ENCODE results near the gene RHOH. TPM values are rescaled to one million over a fixed set of nuclear protein-coding genes. Genes with fewer than 3 reads are reported as not detected.

RHOH gene
- total and polyA plus RNA-seq, 2 of the 13 experiments (the other 11 are each of a cell fraction or from before 2014, with no cell fraction given), result 0.57 TPM; not detected in 1

DNA sequence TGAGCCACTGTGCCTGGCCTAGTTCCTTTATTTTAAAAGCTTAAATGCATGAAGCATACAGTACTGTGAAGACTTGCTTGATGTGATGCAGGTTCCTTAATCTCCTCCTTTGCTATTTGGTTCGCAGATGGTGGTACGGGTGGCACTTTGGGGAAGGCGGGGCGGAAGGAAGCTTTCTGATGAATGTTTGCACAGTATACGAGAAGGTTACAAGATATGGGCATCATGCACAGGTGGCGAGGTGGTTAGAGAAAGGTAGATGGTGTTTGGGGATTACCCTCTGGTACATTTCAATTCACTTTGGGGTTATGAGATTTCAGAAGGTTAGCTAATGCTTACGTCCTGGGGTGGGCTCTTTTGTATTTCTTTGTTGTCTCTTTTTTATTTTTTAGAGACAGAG is 17.2 kb downstream of the RHOH start:
- Histone ChIP-seq H2AFZ (ENCODE audit: low read length) (no peak overlapping the region), H3K79me2 (ENCODE audit: insufficient read depth, low read length) (no peaks in the 10 kb centered on the region), H3K27me3 (ENCODE audit: control insufficient read depth in 1 of 2, insufficient read depth in 2 of 2, low read length in 2 of 2) (peaks cover 0 to 3% of the 10 kb centered on the region in 2 experiments; a peak in 1 of 5 replicates), H3K9ac (ENCODE audit: insufficient read depth, low read depth, low read length) (no peak overlapping the region), H3K4me3 (replicated peaks in 1 of 3; ENCODE audit: insufficient read depth in 1 of 3, low read depth in 2 of 3, low read length in 3 of 3) (no peak overlapping the region), H3K9me3 (ENCODE audit: low read length) (no peaks in the 10 kb centered on the region), H3K27ac (ENCODE audit: extremely low read length, insufficient read depth, low read length) (no peak overlapping the region), H4K20me1 (ENCODE audit: insufficient read depth, low read length) (no peaks in the 10 kb centered on the region), H3K4me1 (ENCODE audit: insufficient read depth, low read length) (no peaks in the 10 kb centered on the region), H3K36me3 (replicated peaks in 1 of 2; ENCODE audit: control insufficient read depth in 1 of 2, insufficient read depth in 2 of 2, low read length in 2 of 2) (no peaks in the 10 kb centered on the region), H3K4me2 (ENCODE audit: low read depth, low read length) (no peak overlapping the region)
- POLR2A ChIA-PET, result interaction anchor here (0.5 kb wide), 1 partner anchor 469 kb away, joined by 3 read pairs; no protein-coding TSS in a partner anchor
- WGBS (ENCODE audit: low lambda C conversion rate), result 70% methylated on average over 7 of the region's 7 CpGs
- in situ Hi-C loops (cut with HindIII; ENCODE audit: extremely low pct_ligation_motif_present, low pct_unique_long_range_greater_than_20kb) (no loop called here), intact Hi-C loops (cut with micrococcal nuclease; ENCODE audit: unreplicated experiment) (no loop called here)
- ATAC-seq, result no peak
- DNase-seq (ENCODE audit: low spot score), result no peak
- no TSS peak for BruUV-seq (replicated peaks)
- FAIRE-seq, result no peak
- TF ChIP-seq HMGA1 (CRISPR knock-in tag; conservative IDR thresholded peaks at IDR 0.05) (no peak), RFXANK (CRISPR knock-in tag; IDR thresholded peaks at IDR 0.05) (no peak), ZNF577 (CRISPR knock-in tag; IDR thresholded peaks at IDR 0.05; ENCODE audit: borderline replicate concordance, low read depth) (no peak), RAD51 (IDR thresholded peaks at IDR 0.05; ENCODE audit: borderline replicate concordance) (no peak), NFE2L2 (IDR thresholded peaks at IDR 0.05; ENCODE audit: low read length) (no peak), DPF2 (CRISPR knock-in tag; IDR thresholded peaks at IDR 0.05; ENCODE audit: borderline replicate concordance, low read depth) (no peak), MBNL3 (CRISPR knock-in tag; conservative IDR thresholded peaks at IDR 0.05) (no peak)
- TF ChIP-seq, protein P1, sequence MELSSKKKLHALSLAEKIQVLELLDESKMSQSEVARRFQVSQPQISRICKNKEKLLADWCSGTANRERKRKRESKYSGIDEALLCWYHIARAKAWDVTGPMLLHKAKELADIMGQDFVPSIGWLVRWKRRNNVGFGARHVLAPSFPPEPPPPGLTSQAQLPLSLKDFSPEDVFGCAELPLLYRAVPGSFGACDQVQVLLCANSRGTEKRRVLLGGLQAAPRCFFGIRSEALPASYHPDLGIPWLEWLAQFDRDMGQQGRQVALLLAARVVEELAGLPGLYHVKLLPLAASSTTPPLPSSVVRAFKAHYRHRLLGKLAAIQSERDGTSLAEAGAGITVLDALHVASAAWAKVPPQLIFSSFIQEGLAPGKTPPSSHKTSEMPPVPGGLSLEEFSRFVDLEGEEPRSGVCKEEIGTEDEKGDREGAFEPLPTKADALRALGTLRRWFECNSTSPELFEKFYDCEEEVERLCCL (CRISPR knock-in tag; IDR thresholded peaks at IDR 0.05; ENCODE audit: borderline replicate concordance), result no peak
- CTCF ChIA-PET (ENCODE audit: low intra/inter-chr PET ratio, low total read pairs), result no interaction called here

Measured in HepG2 (cell line).